ENCODE measurements around the gene COBLL1.

DNA sequence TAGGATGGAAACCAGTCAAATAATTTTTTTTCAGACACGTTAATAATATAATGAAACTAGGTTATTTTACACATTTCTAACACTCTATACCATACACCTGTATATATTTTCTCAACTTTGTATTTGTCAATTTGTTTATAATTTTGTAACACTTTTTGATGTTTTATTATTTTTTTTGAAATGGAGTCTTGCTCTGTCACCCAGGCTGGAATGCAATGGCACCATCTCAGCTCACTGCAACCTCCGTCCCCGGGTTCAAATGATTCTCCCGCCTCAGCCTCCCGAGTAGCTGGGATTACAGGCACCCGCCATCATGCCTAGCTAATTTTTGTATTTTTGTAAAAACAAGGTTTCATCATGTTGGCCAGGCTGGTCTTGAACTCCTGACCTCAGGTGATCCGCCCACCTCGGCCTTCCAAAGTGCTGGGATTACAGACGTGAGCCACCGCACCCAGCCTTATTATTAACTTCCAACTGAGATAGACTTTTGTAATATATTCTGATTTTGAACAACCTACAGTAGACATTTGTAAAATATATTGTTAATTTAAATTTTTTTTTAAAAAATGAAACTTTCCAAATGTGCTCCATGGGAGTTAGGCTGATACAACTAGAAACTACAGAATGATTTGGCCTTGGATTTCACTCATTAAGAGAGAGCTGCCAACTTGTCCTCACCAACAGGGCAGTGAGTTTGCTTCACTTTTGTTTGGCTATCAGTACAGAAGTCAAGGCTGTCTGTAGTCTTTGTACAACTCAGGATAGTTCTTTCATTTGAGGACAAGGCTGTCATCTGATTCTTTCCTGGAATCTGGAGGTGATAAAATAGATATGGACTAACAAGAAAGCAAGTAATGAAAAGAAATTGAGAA, 33.9 kb upstream of the COBLL1 start:
- no peak for TF ChIP-seq EZH2 (IDR thresholded peaks at IDR 0.05; ENCODE audit: low read length, unreplicated experiment)
- TF ChIP-seq EZH2phosphoT487 (IDR thresholded peaks at IDR 0.05; ENCODE audit: borderline replicate concordance, low read length): no peak

All from PC-3 (cell line).